Parathyroid adenoma (tissue), 2 donors: ENCODE data around the gene OS9.

Experiments
- H2AFZ ChIP-seq: fragments of 300-600 bp; sonication (generic); one replicate; pipeline ENCODE4 v1.7.0; 2017; ENCODE audit warnings: antibody characterized with exemption, mild to moderate bottlenecking
- H3K27ac ChIP-seq: fragments of 300-600 bp; sonication (generic); one replicate; pipeline ENCODE4 v1.7.0; 2017
- H3K27me3 ChIP-seq: fragments of 300-600 bp; sonication (generic); one replicate; pipeline ENCODE4 v1.7.0; 2017; ENCODE audit warnings: low read length; ENCODE audit not compliant: control insufficient read depth, insufficient read depth
- H3K36me3 ChIP-seq: fragments of 300-600 bp; sonication (generic); one replicate; pipeline ENCODE4 v1.7.0; 2017; ENCODE audit warnings: low read length; ENCODE audit not compliant: control insufficient read depth, insufficient read depth
- H3K4me1 ChIP-seq: fragments of 300-600 bp; sonication (generic); one replicate; pipeline ENCODE4 v1.7.0; 2017; ENCODE audit warnings: control low read depth
- H3K4me2 ChIP-seq: fragments of 300-600 bp; sonication (generic); one replicate; pipeline ENCODE4 v1.7.0; 2017; ENCODE audit warnings: low read length
- H3K4me3 ChIP-seq: fragments of 300-600 bp; sonication (generic); one replicate; pipeline ENCODE4 v1.7.0; 2017; ENCODE audit warnings: low read depth, low read length
- H3K79me2 ChIP-seq: fragments of 300-600 bp; sonication (generic); one replicate; pipeline ENCODE4 v1.7.0; 2017; ENCODE audit warnings: control low read depth
- H3K9ac ChIP-seq: fragments of 300-600 bp; sonication (generic); one replicate; pipeline ENCODE4 v1.7.0; 2017; ENCODE audit warnings: mild to moderate bottlenecking
- H3K9me3 ChIP-seq: fragments of 300-600 bp; sonication (generic); one replicate; pipeline ENCODE4 v1.7.0; 2017; ENCODE audit warnings: low read length; ENCODE audit not compliant: control insufficient read depth
- CTCF ChIP-seq: fragments of 300-600 bp; sonication (generic); IDR thresholded peaks from one replicate; pipeline ENCODE4 v1.7.0; 2017; ENCODE audit warnings: antibody characterized with exemption, mild to moderate bottlenecking
- donor health status: primary hyperparathyroidism.

The OS9 gene

GRCh38 chr12:57688931-57689330 lies 5.0 kb upstream of the OS9 start:
- no peaks in the 10 kb centered on the region for H3K79me2 ChIP-seq
- no peak overlapping the region for H3K4me3 ChIP-seq
- H3K4me1 ChIP-seq: no peaks in the 10 kb centered on the region
- H3K36me3 ChIP-seq: no peaks in the 10 kb centered on the region
- H3K27me3 ChIP-seq: no peaks in the 10 kb centered on the region
- H3K27ac ChIP-seq: no peak overlapping the region
- H3K9me3 ChIP-seq: no peaks in the 10 kb centered on the region
- H3K9ac ChIP-seq: no peak overlapping the region
- TF ChIP-seq CTCF: no peak
- no peak overlapping the region for H3K4me2 ChIP-seq
- no peak overlapping the region for H2AFZ ChIP-seq

- TF ChIP-seq CTCF: no peak
- Histone ChIP-seq H3K4me2 (no peak overlapping the region), H3K9ac (no peak overlapping the region), H3K27ac (no peak overlapping the region), H3K9me3 (no peaks in the 10 kb centered on the region), H3K4me1 (no peaks in the 10 kb centered on the region), H3K79me2 (no peaks in the 10 kb centered on the region), H3K36me3 (no peaks in the 10 kb centered on the region), H3K27me3 (no peaks in the 10 kb centered on the region), H3K4me3 (no peak overlapping the region), H2AFZ (no peak overlapping the region)
Measured at GRCh38 chr12:57692500-57692899, 1.4 kb upstream of the OS9 start.

GRCh38 chr12:57693317-57693658 lies 644 bp upstream of the OS9 start:
- Histone ChIP-seq H3K4me2 (peak overlapping the region; percentile 59), H2AFZ (peak overlapping the region; percentile 48), H3K27me3 (no peaks in the 10 kb centered on the region), H3K9me3 (no peaks in the 10 kb centered on the region), H3K4me1 (no peaks in the 10 kb centered on the region), H3K4me3 (peak overlapping the region; percentile 99), H3K79me2 (no peaks in the 10 kb centered on the region), H3K27ac (no peak overlapping the region), H3K36me3 (no peaks in the 10 kb centered on the region), H3K9ac (no peak overlapping the region)
- TF ChIP-seq CTCF: no peak

- H3K27me3 ChIP-seq: no peaks in the 10 kb centered on the region
- no peaks in the 10 kb centered on the region for H3K9me3 ChIP-seq
- peak overlapping the region; percentile 99 for H3K4me3 ChIP-seq
- TF ChIP-seq CTCF: no peak
- H3K79me2 ChIP-seq: no peaks in the 10 kb centered on the region
- no peak overlapping the region for H3K9ac ChIP-seq
- no peaks in the 10 kb centered on the region for H3K4me1 ChIP-seq
- H2AFZ ChIP-seq: peak overlapping the region; percentile 86
- H3K4me2 ChIP-seq: peak overlapping the region; percentile 95
- H3K36me3 ChIP-seq: no peaks in the 10 kb centered on the region
- H3K27ac ChIP-seq: peak overlapping the region; percentile 61
Measured at GRCh38 chr12:57694459-57695019, 607 bp downstream of the OS9 start.

GRCh38 chr12:57695770-57696432 lies 2.0 kb downstream of the OS9 start:
- Histone ChIP-seq H3K9me3 (no peaks in the 10 kb centered on the region), H3K4me2 (no peak overlapping the region), H3K79me2 (no peaks in the 10 kb centered on the region), H3K9ac (no peak overlapping the region), H3K27me3 (no peaks in the 10 kb centered on the region), H2AFZ (no peak overlapping the region), H3K4me1 (no peaks in the 10 kb centered on the region), H3K27ac (no peak overlapping the region), H3K4me3 (no peak overlapping the region), H3K36me3 (no peaks in the 10 kb centered on the region)
- TF ChIP-seq CTCF: no peak
